Type B pancreatic cell (in vitro differentiated cells): ENCODE data around the gene TMEM178B. TPM values are rescaled to one million over a fixed set of nuclear protein-coding genes. Genes with fewer than 3 reads are reported as not detected.

ENCODE experiments used
- DNase-seq: peaks from one replicate; pipeline ENCODE4 v3.0.0; 2021; ENCODE audit warnings: mixed read lengths; ENCODE audit not compliant: unreplicated experiment; ENCODE audit errors: extremely low spot score
- H3K27ac Mint-ChIP-seq: 2 replicates; pipeline ENCODE4 v1.8.0; 2021; ENCODE audit warnings: mild to moderate bottlenecking, mixed read lengths
- H3K27me3 Mint-ChIP-seq: 2 replicates; pipeline ENCODE4 v1.8.0; 2021; ENCODE audit warnings: mixed read lengths
- H3K36me3 Mint-ChIP-seq: 2 replicates; pipeline ENCODE4 v1.8.0; 2021; ENCODE audit warnings: mixed read lengths
- H3K4me1 Mint-ChIP-seq: one replicate; pipeline ENCODE4 v1.8.0; 2021; ENCODE audit warnings: mixed read lengths; ENCODE audit not compliant: unreplicated experiment
- H3K4me3 Mint-ChIP-seq: 2 replicates; pipeline ENCODE4 v1.8.0; 2021; ENCODE audit warnings: mild to moderate bottlenecking, mixed read lengths
- H3K9me3 Mint-ChIP-seq: 2 replicates; pipeline ENCODE4 v1.8.0; 2021; ENCODE audit warnings: mixed read lengths
- total RNA-seq: library from RNA; stranded (reverse); gene quantifications from 2 replicates; pipeline ENCODE4 v1.2.1, GENCODE V29; 2021; ENCODE audit warnings: low replicate concordance
- TF ChIP-seq, protein P1 (sequence below): fragments of 200-600 bp; sonication (generic); conservative IDR thresholded peaks from 2 replicates; pipeline ENCODE4 v1.5.0; 2021; ENCODE audit warnings: antibody characterized with exemption, mild to moderate bottlenecking

The TMEM178B gene
- total RNA-seq, 1 donor from 2014 or later, result 8.7 TPM

DNA sequence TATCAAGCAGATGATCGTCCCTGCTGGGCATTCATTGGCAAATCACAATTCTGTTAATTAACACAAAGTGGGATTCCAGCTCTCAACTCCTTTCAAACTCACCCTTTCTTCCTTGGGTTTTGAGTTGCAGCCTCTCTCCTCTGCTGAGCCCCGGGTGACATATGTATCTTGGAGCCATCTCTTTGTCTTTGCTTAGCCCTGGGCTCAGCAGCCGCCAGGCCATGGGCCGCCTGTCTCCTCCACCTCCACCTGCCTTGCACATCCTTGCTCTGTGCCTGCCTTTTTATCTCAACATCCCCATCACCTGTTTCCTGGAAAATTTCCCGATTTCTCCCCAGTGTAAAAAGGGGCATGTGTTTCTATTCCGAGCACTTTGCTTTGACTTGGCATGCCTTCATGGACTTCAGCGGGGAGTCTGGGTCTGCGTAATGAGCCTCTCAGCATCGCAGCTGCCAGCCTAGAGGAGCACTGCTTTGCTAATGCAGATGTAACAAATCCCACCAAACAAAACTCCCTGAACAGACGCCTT lies 336.0 kb downstream of the TMEM178B start:
- H3K27ac Mint-ChIP-seq, result no peak overlapping the region
- H3K4me3 Mint-ChIP-seq, result no peak overlapping the region
- peaks cover 22% of the 10 kb centered on the region for H3K27me3 Mint-ChIP-seq
- no peaks in the 10 kb centered on the region for H3K9me3 Mint-ChIP-seq
- no peaks in the 10 kb centered on the region for H3K36me3 Mint-ChIP-seq
- no peak for DNase-seq
- H3K4me1 Mint-ChIP-seq, result no peaks in the 10 kb centered on the region
- TF ChIP-seq, protein P1, sequence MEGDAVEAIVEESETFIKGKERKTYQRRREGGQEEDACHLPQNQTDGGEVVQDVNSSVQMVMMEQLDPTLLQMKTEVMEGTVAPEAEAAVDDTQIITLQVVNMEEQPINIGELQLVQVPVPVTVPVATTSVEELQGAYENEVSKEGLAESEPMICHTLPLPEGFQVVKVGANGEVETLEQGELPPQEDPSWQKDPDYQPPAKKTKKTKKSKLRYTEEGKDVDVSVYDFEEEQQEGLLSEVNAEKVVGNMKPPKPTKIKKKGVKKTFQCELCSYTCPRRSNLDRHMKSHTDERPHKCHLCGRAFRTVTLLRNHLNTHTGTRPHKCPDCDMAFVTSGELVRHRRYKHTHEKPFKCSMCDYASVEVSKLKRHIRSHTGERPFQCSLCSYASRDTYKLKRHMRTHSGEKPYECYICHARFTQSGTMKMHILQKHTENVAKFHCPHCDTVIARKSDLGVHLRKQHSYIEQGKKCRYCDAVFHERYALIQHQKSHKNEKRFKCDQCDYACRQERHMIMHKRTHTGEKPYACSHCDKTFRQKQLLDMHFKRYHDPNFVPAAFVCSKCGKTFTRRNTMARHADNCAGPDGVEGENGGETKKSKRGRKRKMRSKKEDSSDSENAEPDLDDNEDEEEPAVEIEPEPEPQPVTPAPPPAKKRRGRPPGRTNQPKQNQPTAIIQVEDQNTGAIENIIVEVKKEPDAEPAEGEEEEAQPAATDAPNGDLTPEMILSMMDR, result no peak

DNA sequence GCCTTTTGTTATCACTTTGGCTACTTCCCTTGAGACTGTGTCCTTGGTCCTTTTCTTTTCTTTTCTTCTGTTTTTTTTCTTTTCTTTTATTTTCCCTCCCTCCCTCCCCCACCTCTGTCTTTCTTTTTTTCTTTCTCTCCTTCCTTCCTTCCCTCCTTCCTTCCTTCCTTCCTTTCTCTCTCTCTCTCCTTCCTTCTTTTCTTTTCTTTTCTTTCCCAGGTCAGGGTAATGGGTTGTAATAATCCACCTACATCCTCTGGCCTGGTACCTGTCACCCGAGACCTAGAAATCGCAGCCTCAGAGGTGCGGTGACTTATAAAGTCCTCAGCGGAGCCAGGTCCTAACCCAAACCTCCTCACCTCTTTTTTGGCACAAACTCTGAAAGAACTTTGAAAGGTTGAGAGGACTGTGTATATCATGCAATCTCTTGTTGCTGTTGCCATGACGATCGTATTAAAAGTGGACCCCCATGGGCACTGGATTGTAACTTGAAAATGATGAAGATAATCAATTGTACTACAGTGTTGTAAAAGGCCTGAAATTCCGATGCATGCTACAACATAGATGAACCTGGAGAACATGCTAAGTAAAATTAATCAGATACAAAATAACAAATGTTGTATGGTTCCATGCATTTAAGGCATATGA lies 336.6 kb downstream of the TMEM178B start:
- Mint-ChIP-seq H3K27me3 (peaks cover 22% of the 10 kb centered on the region), H3K36me3 (no peaks in the 10 kb centered on the region), H3K4me1 (no peaks in the 10 kb centered on the region), H3K9me3 (no peaks in the 10 kb centered on the region), H3K27ac (no peak overlapping the region), H3K4me3 (no peak overlapping the region)
- TF ChIP-seq, protein P1, result no peak
- no peak for DNase-seq

DNA sequence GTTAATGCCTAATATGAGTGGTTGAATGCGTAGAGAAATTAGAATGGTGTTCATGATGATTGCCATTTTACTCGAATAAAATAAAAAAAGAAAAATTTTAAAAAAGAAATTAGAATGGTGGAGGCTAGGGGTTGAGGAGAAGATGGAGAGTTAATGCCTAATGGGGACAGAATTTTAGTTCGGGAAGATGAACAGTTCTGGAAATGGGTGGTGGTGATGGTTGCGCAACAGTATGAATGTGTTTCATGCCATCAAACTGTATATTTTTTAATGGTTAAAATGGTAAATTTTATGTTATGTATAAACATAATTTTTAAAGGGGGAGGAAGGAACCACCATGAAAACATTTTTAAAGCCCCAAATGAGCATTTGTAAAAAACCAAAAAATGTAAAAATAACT lies 337.3 kb downstream of the TMEM178B start:
- Mint-ChIP-seq H3K4me1 (no peaks in the 10 kb centered on the region), H3K4me3 (no peak overlapping the region), H3K27ac (no peak overlapping the region), H3K9me3 (no peaks in the 10 kb centered on the region), H3K36me3 (no peaks in the 10 kb centered on the region), H3K27me3 (peaks cover 22% of the 10 kb centered on the region)
- TF ChIP-seq, protein P1, result no peak
- DNase-seq, result no peak

DNA sequence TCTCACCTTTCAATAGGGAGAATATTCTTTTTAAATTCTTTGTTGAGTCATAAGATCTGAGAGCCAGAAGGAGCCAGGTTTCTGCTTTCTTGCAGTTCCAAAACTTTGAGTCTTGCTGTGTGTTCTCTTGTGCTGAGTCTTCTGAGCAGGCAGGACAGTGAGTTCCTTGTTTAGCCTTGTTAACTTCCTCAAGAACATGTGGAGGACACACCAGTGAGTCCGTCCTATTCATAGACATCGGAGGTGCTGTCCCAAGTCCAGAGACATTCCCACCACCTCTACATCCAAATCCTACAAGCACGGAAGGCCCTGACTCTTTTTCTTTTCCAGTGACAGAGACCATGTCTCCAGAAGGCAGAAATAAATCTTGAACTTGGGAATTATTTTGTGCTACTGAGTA lies 342.1 kb downstream of the TMEM178B start:
- no peak for DNase-seq
- Mint-ChIP-seq H3K27ac (no peak overlapping the region), H3K36me3 (no peaks in the 10 kb centered on the region), H3K9me3 (no peaks in the 10 kb centered on the region), H3K4me3 (no peak overlapping the region), H3K4me1 (no peaks in the 10 kb centered on the region), H3K27me3 (peaks cover 8% of the 10 kb centered on the region)
- TF ChIP-seq, protein P1, result no peak

DNA sequence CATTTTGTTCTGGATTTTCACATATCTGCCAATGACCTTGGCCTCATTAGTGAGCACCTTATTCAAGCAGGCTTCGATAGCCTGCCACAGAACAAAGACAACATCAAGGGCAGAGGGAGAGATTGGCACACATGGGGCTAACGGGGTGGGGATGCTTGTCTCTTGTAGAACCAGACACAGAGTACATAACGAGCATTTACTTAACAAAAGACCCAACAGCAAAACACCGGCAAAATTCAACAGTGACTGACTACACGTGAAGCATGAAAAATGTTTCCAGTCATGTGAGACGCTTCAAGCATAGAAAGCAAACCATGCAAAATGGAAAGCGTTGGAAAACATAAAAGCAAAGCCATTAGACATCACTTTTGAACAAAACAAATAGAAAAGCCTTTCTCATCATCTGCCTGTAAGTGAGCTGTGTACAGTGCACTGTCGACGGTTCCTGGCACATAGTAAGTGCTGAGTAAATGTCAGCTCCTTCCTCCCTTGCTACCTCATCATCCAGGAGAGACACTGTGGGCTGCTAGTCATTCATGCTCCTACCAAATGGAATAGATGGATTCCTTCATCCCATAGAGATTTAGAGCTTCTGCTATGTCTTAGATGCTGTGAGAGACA lies 342.9 kb downstream of the TMEM178B start:
- Mint-ChIP-seq H3K4me3 (no peak overlapping the region), H3K27ac (peak overlapping the region; percentile 38), H3K27me3 (peaks cover 8% of the 10 kb centered on the region), H3K36me3 (no peaks in the 10 kb centered on the region), H3K9me3 (no peaks in the 10 kb centered on the region), H3K4me1 (no peaks in the 10 kb centered on the region)
- TF ChIP-seq, protein P1, result no peak
- no peak for DNase-seq
